ENCODE measurements around the gene MPL. TPM values are rescaled to one million over a fixed set of nuclear protein-coding genes. Genes with fewer than 3 reads are reported as not detected.
A peak's percentile ranks its signal among the peaks of the same experiment; 100 is the strongest.

Gene MPL
- total and polyA plus RNA-seq, 2 of the 8 experiments (the other 6 are each of a cell fraction or from before 2014, with no cell fraction given) = 0.08 TPM; not detected in 1

DNA sequence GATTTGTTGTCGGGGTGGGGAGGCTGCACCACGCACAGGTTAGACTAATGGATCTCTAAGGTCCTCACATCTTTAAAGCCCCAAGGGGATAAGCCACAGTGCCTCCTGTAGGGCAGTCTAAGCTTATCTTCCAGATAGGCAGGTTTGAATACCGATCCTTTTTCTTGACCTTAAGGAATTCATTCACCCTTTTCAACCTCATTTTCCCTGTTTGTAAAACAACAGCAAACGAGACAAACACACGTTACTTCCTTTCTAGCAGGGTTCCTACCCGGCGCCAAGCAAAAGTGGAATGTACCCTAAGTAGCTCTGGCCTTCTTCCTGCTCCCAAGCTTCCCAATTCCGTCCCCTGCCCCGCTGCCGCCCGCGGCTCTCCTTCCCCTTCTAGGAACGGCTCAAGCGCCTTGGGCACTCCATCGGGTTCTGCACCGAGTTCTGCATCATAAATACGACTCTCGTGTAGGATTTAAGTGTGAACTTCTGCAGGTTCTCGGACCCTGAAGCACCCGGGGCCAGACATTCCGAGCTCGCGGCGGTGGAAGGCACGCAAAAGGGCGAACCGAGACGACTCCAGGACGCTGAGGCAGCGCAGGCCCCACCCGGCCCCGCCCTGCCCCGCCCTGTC is 20.6 kb downstream of the MPL start (continued):
- TF ChIP-seq CHD7 (IDR thresholded peaks at IDR 0.05; ENCODE audit: insufficient replicate concordance, low read length) (no peak), TEAD4 (IDR thresholded peaks at IDR 0.05; ENCODE audit: low read depth, low read length) (no peak; the same call in 1 of the 2 replicates), SUZ12 (IDR thresholded peaks at IDR 0.05; ENCODE audit: low read length) (no peak), JUND (IDR thresholded peaks at IDR 0.05; ENCODE audit: low read length) (no peak), SIX5 (IDR thresholded peaks at IDR 0.05; ENCODE audit: low read depth, low read length) (no peak), BCL11A (IDR thresholded peaks at IDR 0.05; ENCODE audit: low read depth in 2 of 2, low read length in 2 of 2) (no peak), TAF7 (optimal IDR thresholded peaks at IDR 0.05; ENCODE audit: borderline replicate concordance, low read depth, low read length) (peak; percentile 57), EZH2 (IDR thresholded peaks at IDR 0.05; ENCODE audit: low read depth, low read length, severe bottlenecking) (no peak), SIN3A (conservative IDR thresholded peaks at IDR 0.05 in 1 of 2, IDR thresholded peaks at IDR 0.05 in 1 of 2; ENCODE audit: low read depth in 1 of 2, low read length in 2 of 2) (no peak)
